GM21825 (cell line): Measurements from ENCODE around the gene PWP2.

ENCODE experiments used
- ATAC-seq: cut with Tn5 transposase; IDR thresholded peaks from one replicate; pipeline ENCODE4 v1.9.1; 2021; ENCODE audit warnings: mild to moderate bottlenecking, moderate library complexity; ENCODE audit not compliant: unreplicated experiment

The PWP2 gene

GRCh38 chr21:44107026-44107501, at the start of gene PWP2:
PWP2 (plus strand) TSS chr21:44107399; CDS start chr21:44107417, 18 bp downstream.
- peak; percentile 88 for ATAC-seq

- ATAC-seq, result no peak
Observed at GRCh38 chr21:44057960-44058651, 49.1 kb upstream of the PWP2 start.

- no peak for ATAC-seq
Observed at GRCh38 chr21:44058652-44058964, 48.6 kb upstream of the PWP2 start.

- ATAC-seq, result no peak
Observed at GRCh38 chr21:44058981-44059380, 48.2 kb upstream of the PWP2 start.

GRCh38 chr21:44059710-44060109, 47.5 kb upstream of the PWP2 start:
- ATAC-seq, result no peak

- no peak for ATAC-seq
Observed at GRCh38 chr21:44062380-44062779, 44.8 kb upstream of the PWP2 start.

- no peak for ATAC-seq
Observed at GRCh38 chr21:44063151-44063912, 43.9 kb upstream of the PWP2 start.

GRCh38 chr21:44064852-44065403, 42.3 kb upstream of the PWP2 start:
- ATAC-seq, result no peak

- ATAC-seq, result no peak
Observed at GRCh38 chr21:44065428-44065827, 41.8 kb upstream of the PWP2 start.

- no peak for ATAC-seq
Observed at GRCh38 chr21:44066116-44066515, 41.1 kb upstream of the PWP2 start.

- no peak for ATAC-seq
Observed at GRCh38 chr21:44067011-44067839, 40.0 kb upstream of the PWP2 start.

- no peak for ATAC-seq
Observed at GRCh38 chr21:44070391-44070790, 36.8 kb upstream of the PWP2 start.

GRCh38 chr21:44071359-44072104, 35.7 kb upstream of the PWP2 start:
- no peak for ATAC-seq

GRCh38 chr21:44072111-44072510, 35.1 kb upstream of the PWP2 start:
- ATAC-seq, result no peak

- ATAC-seq, result no peak
Observed at GRCh38 chr21:44074315-44074958, 32.8 kb upstream of the PWP2 start.

- no peak for ATAC-seq
Observed at GRCh38 chr21:44076316-44076715, 30.9 kb upstream of the PWP2 start.

- ATAC-seq, result no peak
Observed at GRCh38 chr21:44078411-44078981, 28.7 kb upstream of the PWP2 start.

- ATAC-seq, result no peak
Observed at GRCh38 chr21:44079446-44079845, 27.8 kb upstream of the PWP2 start.

- no peak for ATAC-seq
Observed at GRCh38 chr21:44079846-44080245, 27.4 kb upstream of the PWP2 start.
